ENCODE results near the gene SOD3.

SOD3 gene

GRCh38 chr4:24808955-24809354, 13.6 kb downstream of the SOD3 start:
- Histone ChIP-seq H3K4me2 (ENCODE audit: low read length) (no peak overlapping the region), H3K27me3 (ENCODE audit: control insufficient read depth, insufficient read depth, low read length) (no peaks in the 10 kb centered on the region), H3K4me1 (no peaks in the 10 kb centered on the region), H3K9me3 (ENCODE audit: control insufficient read depth, low read length) (no peaks in the 10 kb centered on the region), H3K79me2 (no peaks in the 10 kb centered on the region), H3K9ac (no peak overlapping the region), H3K36me3 (ENCODE audit: control insufficient read depth, insufficient read depth, low read length) (no peaks in the 10 kb centered on the region), H2AFZ (no peak overlapping the region), H3K27ac (no peak overlapping the region), H3K4me3 (ENCODE audit: low read depth, low read length) (no peak overlapping the region)
- TF ChIP-seq, protein P1, sequence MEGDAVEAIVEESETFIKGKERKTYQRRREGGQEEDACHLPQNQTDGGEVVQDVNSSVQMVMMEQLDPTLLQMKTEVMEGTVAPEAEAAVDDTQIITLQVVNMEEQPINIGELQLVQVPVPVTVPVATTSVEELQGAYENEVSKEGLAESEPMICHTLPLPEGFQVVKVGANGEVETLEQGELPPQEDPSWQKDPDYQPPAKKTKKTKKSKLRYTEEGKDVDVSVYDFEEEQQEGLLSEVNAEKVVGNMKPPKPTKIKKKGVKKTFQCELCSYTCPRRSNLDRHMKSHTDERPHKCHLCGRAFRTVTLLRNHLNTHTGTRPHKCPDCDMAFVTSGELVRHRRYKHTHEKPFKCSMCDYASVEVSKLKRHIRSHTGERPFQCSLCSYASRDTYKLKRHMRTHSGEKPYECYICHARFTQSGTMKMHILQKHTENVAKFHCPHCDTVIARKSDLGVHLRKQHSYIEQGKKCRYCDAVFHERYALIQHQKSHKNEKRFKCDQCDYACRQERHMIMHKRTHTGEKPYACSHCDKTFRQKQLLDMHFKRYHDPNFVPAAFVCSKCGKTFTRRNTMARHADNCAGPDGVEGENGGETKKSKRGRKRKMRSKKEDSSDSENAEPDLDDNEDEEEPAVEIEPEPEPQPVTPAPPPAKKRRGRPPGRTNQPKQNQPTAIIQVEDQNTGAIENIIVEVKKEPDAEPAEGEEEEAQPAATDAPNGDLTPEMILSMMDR (IDR thresholded peaks at IDR 0.05) = no peak

DNA sequence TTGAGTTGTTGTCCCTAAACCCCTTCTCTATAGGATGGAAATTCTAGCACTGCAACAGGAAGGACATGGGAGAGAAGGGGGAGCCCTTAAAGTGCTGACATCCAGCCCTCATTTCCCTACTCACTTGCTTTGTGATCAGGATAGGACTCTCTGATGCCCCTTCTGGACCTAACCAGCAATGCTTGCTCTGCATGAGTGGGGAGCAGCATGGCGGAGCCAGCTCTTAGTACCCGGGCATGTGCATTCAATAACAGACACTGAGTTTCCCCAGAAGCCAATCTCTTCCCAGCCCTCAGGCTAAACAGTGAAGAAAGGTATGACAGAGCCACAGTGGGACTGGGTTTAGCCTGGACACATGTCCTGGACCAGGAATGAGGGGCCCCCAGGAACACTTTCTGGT, 14.0 kb downstream of the SOD3 start:
- no peak overlapping the region for H3K4me3 ChIP-seq (ENCODE audit: low read depth, low read length)
- no peak overlapping the region for H3K27ac ChIP-seq
- no peak overlapping the region for H3K9ac ChIP-seq
- no peak overlapping the region for H2AFZ ChIP-seq
- no peak overlapping the region for H3K4me2 ChIP-seq (ENCODE audit: low read length)
- TF ChIP-seq, protein P1 (IDR thresholded peaks at IDR 0.05) = no peak
- no peaks in the 10 kb centered on the region for H3K36me3 ChIP-seq (ENCODE audit: control insufficient read depth, insufficient read depth, low read length)
- H3K27me3 ChIP-seq (ENCODE audit: control insufficient read depth, insufficient read depth, low read length) = no peaks in the 10 kb centered on the region
- H3K9me3 ChIP-seq (ENCODE audit: control insufficient read depth, low read length) = no peaks in the 10 kb centered on the region
- no peaks in the 10 kb centered on the region for H3K4me1 ChIP-seq
- no peaks in the 10 kb centered on the region for H3K79me2 ChIP-seq

DNA sequence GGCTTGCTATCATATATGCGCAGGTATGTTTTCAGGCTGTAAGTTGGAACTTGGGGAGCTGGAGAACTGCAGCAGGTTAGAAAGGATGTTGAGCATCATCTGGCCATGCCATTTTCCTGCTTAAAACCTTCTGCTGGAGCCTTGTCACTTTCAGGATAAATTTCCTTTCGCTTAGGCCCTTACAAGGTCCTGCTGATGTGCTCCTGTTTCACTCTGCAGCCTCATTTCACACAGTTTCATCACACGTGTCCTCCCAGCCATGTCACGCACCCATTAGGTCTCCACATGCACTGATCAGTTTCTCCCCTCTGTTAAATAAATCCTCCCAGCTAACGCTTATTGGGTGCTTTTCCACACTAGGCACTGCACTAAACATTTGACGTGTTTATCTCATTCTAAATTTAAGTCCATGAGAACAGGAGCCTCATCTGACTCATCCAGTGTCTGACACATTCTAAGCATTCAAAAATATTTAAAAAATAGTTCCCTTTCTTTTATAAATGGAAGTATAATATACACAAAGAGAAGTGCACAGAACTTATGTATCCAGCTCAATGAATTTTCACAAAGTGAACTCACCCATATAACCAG, 14.5 kb downstream of the SOD3 start:
- no peaks in the 10 kb centered on the region for H3K4me1 ChIP-seq
- H3K27ac ChIP-seq = no peak overlapping the region
- H2AFZ ChIP-seq = no peak overlapping the region
- no peak overlapping the region for H3K4me2 ChIP-seq (ENCODE audit: low read length)
- H3K79me2 ChIP-seq = no peaks in the 10 kb centered on the region
- no peaks in the 10 kb centered on the region for H3K36me3 ChIP-seq (ENCODE audit: control insufficient read depth, insufficient read depth, low read length)
- H3K4me3 ChIP-seq (ENCODE audit: low read depth, low read length) = no peak overlapping the region
- no peaks in the 10 kb centered on the region for H3K9me3 ChIP-seq (ENCODE audit: control insufficient read depth, low read length)
- H3K9ac ChIP-seq = no peak overlapping the region
- TF ChIP-seq, protein P1 (IDR thresholded peaks at IDR 0.05) = no peak
- no peaks in the 10 kb centered on the region for H3K27me3 ChIP-seq (ENCODE audit: control insufficient read depth, insufficient read depth, low read length)

- TF ChIP-seq, protein P1 (IDR thresholded peaks at IDR 0.05) = no peak
- Histone ChIP-seq H3K27me3 (ENCODE audit: control insufficient read depth, insufficient read depth, low read length) (no peaks in the 10 kb centered on the region), H3K4me2 (ENCODE audit: low read length) (no peak overlapping the region), H2AFZ (no peak overlapping the region), H3K9ac (no peak overlapping the region), H3K36me3 (ENCODE audit: control insufficient read depth, insufficient read depth, low read length) (no peaks in the 10 kb centered on the region), H3K9me3 (ENCODE audit: control insufficient read depth, low read length) (no peaks in the 10 kb centered on the region), H3K79me2 (no peaks in the 10 kb centered on the region), H3K4me3 (ENCODE audit: low read depth, low read length) (no peak overlapping the region), H3K4me1 (no peaks in the 10 kb centered on the region), H3K27ac (no peak overlapping the region)
These were observed 15.7 kb downstream of the SOD3 start for GRCh38 chr4:24810871-24811631.

DNA sequence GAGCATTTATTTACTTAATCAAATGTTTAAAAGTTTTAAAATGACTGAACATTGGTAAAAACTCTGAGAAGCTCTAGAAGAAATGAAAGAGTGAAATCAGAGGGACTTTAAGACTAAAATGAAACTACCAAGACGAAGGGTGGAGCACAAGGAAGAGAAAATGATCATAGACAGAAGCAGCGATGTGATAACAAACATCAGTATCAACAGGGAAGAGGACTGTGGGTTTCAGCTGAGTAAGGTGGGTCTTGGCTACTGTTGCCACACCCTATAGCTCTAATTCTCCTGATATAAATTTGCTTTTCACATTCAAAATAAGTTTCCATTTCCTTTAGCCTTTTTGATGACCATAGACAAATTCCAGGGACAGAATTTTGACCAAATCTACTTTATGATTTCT, 18.4 kb downstream of the SOD3 start:
- Histone ChIP-seq H3K9me3 (ENCODE audit: control insufficient read depth, low read length) (no peaks in the 10 kb centered on the region), H3K27me3 (ENCODE audit: control insufficient read depth, insufficient read depth, low read length) (no peaks in the 10 kb centered on the region), H3K4me1 (no peaks in the 10 kb centered on the region), H3K9ac (no peak overlapping the region), H3K36me3 (ENCODE audit: control insufficient read depth, insufficient read depth, low read length) (no peaks in the 10 kb centered on the region), H2AFZ (no peak overlapping the region), H3K4me3 (ENCODE audit: low read depth, low read length) (no peak overlapping the region), H3K79me2 (no peaks in the 10 kb centered on the region), H3K4me2 (ENCODE audit: low read length) (no peak overlapping the region), H3K27ac (no peak overlapping the region)
- TF ChIP-seq, protein P1 (IDR thresholded peaks at IDR 0.05) = no peak
